OCI-M2 (cell line): ENCODE data around the gene FOLR2.
"Not testable (repeated sequence)": the region's sequence is repeated elsewhere in the genome, so short reads cannot be mapped to it uniquely, and the experiment has no call there.

Experiments used
- DNase-seq: peaks from one replicate; lab custom pipeline; 2025; ENCODE audit not compliant: unreplicated experiment; lab: John Stamatoyannopoulos, UW

The FOLR2 gene

GRCh38 chr11:72266960-72267359 is 50.4 kb downstream of the FOLR2 start:
- DNase-seq = not testable (repeated sequence)

GRCh38 chr11:72267956-72268617 is 51.5 kb downstream of the FOLR2 start:
- DNase-seq = no peak
